ENCODE measurements around the gene PAX6.

GRCh38 chr11:31824879-31825837 is 14.0 kb upstream of the PAX6 start:
- no peak for TF ChIP-seq MXD4 (CRISPR knock-in tag; IDR thresholded peaks at IDR 0.05; ENCODE audit: borderline replicate concordance)
- TF ChIP-seq CTCF (IDR thresholded peaks at IDR 0.05): no peak
- 0 out of 2 replicates have a peak, but pooled peaks have one; percentile 32 for TF ChIP-seq CREM (CRISPR knock-in tag; IDR thresholded peaks at IDR 0.05)
- no peak for TF ChIP-seq ZNF512 (CRISPR knock-in tag; IDR thresholded peaks at IDR 0.05; ENCODE audit: borderline replicate concordance)
- TF ChIP-seq MLX (CRISPR knock-in tag; IDR thresholded peaks at IDR 0.05): no peak
- TF ChIP-seq ESRRA (CRISPR knock-in tag; IDR thresholded peaks at IDR 0.05; ENCODE audit: borderline replicate concordance): no peak
- no peak for TF ChIP-seq ZNF425 (CRISPR knock-in tag; conservative IDR thresholded peaks at IDR 0.05)
- TF ChIP-seq SMAD3 (CRISPR knock-in tag; IDR thresholded peaks at IDR 0.05; ENCODE audit: borderline replicate concordance): no peak

Measured in WTC11 (cell line).